NCI-H345 treated with DMSO at 0.1 percent for 48 hours (cell line): Measurements from ENCODE around the gene TRIM14.
"Not testable (repeated sequence)": the region's sequence is repeated elsewhere in the genome, so short reads cannot be mapped to it uniquely, and the experiment has no call there.

Source experiments
- DNase-seq: peaks from one replicate; lab custom pipeline; 2025; ENCODE audit not compliant: unreplicated experiment; lab: John Stamatoyannopoulos, UW

The TRIM14 gene

DNA sequence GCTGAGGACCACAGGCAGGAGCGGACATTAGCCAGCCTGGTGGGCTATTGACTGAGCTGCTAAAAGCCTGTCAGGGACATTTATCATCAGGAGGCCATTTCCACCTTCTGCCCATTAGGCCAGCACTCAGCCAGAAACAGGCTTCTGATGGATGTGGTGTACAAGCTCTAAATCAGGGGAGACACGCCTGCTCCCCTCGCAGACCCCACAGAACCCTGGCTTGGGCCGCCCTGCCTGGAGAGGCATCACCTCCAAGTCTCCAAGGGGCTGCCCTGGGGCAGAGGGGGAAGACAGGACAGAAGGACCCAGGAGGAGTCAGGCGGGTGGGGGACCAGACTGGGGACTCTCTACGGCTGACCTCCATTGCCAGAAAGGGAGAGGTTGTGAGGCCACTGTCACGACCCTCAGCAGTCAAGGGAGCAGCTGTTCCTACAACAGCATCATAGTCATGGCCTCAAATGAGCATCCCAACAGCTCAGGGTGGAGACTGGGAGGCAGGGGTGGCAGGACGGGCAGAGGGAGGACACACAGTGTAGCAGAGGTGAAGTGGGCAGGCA, 24.0 kb upstream of the TRIM14 start:
- no peak for DNase-seq

DNA sequence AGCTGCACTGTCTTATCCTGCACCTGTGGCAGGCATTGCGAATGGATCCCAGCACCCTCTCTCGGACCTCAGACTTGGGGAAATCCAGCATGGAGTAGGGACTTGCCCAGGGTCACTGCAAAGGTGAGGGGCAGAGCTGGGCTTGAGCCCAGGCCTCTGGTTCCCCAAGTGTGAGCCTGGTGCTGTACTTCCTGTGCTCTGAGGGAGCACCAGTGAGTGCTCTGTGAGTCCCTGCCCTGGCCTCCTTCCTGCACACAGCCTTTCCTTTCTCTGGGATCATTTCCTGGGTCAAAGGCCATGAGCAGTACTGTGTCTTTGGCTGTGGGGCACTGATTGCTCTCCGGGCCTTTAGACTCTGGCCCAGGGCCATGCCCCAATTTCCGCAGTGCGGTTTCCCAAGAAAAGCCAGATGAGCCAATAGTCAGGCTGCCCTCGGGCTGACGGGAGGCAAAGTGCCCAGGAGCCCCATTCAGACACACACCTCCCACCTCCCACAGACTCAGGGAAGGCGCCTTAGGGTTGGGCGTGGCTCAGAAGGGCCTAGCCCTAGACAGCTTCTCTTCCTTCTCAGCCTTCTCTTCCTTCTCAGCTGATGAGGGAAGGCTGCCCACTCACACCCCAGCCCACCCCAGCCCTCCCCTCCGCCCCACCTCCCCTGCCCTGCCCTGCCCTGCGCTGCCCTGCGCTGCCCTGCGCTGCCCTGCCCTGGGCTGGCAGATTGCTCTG, 23.3 kb upstream of the TRIM14 start:
- no peak for DNase-seq

DNA sequence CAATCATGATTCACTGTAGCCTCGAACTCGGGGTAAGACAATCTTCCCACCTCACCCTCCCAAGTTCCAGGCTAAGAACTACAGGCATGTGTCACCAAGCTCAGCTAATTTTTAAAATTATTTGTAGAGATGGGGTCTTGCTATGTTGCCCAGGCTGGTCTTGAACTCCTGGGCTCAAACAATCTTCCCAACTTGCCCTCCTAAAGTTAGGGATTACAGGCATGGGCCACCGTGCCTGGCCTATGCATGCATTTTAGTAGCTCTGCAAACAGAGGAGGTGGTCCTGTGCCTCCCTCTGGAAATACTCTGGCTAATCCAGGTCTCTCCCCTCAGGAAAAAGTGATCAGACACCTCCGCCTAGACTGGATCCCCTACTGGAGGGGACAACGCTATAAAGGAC, 21.5 kb upstream of the TRIM14 start:
- DNase-seq, result no peak

DNA sequence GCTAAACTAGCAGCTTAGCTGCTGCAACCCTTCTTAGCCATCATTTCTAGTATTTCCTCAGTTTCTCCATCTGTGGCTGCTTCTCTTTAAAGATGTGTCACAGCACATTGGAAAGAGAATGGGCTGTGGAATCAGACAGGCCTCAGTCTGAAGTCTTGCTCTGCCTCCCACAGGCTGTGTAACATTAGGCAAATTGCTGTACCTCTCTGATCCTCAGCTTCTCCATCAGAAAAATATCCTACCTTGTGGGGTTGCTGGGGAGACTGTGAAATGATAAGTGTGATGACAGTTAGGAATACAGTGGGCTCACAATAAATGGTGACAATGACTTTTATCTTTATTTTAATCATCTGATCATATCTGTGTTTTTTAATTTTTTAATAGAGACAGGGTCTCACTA, 17.5 kb upstream of the TRIM14 start:
- no peak for DNase-seq

DNA sequence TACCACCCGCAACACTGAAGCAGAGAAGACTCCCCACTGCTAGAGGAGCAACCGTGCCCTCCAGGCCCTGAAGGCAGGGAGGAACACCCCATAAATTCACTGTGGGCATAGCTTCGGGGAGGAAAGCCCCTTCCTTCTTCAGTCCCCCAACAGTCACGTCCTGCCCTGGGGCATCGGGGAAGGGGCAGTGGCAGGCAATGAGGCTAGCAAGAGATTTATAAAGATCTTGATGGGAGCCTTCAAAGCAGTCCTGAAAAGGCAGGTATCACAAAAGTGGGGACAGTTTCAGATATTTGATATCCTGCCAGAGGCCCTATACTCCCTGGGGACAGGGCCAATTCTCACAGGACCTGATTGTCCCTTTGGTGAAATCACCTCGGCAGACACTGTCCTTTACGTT, 16.9 kb upstream of the TRIM14 start:
- DNase-seq, result no peak

DNA sequence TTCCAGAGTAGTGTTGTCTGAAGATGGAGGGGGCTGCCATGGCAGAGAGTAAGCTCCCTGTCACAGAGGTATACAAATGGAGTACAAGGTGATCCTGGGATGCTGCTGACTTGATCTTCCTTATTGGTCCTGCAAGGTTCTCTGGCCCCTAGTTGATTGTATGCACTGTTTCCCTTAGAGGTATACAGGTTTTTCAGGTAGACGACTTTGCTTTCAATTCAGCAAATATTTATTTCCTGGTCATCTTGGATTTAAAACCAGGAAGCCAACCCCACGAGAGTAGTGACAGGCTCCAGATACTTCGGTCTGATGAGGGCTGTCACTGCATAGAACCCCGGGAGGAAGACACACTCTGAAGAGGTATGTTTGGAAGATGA, 16.5 kb upstream of the TRIM14 start:
- DNase-seq, result no peak

DNA sequence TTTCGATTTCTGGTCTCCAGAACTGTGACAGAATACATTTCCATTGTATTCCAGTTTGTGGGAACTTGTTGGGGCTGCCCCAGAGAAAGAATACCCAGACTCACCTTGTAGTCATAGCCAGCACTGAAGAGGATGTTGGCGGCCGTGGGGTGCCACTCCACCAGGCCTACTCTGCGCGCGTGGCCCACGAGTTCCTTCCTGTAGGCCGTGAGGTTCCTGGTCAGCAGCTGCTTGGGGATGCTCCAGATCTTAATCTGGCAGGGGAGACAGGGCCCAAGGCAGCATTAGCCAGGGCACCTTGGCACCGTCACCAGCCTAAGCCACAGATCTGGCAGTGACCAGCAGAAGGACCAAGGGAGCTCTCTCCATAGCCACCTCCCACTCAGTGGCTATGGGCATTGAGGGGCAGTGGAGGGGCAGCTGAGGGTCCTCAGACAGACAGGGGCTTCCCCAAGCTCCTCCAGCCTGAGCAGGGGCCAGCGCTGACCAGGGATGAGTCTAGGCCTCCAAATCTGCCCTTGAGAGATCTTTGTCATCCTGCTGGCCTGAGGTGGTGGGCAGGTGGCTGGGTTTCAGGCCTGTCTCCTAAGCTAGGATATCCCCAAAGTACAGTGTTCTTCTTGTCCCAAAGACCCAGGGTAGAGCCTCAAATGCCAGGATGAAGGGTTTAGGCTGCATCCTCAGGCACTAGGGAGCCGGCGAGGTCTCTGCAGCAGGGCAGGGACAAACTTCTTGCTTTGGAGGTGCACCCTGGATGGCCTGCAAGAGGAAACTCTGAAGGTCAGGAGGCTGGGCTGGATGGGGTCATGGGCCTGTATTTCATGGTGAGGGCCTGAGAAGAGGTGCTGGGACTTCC, 15.9 kb upstream of the TRIM14 start:
- DNase-seq, result no peak

DNA sequence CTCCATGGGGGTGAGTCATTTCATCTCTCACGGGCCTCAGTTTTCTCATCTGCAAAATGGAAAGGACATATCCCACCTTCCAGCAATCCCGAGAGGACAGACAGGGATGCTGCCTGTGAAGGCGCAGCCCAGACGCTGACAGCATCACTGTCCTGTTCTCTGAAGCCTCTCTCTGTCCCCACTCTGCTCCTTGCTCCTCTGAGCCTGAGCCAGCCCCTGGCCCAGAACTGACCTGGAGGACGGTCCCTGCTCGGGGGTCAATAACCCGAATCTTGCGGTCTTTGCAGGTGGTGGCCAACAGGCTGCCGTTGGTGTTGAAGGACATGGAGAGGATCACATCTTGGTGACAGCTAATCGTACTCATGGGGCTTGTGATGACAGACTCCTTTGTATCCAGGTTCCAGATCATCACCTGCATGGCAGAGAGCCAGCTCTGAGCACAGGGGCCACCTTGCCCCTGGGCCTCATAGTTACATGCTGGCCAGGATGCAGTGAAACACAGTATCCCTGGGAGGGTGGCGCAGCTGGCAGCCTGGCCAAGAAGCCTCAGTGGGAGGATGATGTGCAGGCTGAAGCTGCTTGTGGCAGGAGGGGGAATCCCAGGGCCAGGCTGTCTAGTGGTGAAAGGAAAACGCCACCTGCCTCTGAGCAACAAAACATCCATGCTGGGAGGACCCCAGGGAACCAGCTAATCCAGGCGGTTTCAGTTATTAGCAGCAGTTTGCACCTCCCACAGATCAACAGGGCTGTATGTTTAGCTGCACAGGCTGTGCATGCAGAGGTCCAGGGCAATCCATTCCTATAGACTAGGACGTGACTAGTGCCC, 14.0 kb upstream of the TRIM14 start:
- DNase-seq, result peak; percentile 100

DNA sequence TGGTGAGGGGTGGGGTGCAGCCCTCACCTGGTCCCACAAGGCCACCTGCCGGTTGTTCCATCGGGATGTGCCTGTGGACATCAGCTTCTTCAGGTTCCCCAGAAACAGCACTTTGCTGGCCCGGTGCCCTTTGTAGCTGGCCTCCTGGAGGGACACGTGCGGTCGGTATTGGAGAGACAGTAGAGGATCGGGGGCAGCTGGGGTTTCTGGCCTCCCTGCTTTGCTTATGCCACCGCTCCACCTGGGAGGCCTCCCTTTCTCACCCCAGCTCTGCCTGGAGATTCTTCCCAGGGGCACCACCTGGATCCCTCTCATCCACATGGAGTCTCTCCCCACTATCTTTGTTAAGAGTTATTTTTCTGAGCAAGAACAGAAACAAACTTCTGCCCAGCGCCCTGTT, 13.1 kb upstream of the TRIM14 start:
- no peak for DNase-seq

DNA sequence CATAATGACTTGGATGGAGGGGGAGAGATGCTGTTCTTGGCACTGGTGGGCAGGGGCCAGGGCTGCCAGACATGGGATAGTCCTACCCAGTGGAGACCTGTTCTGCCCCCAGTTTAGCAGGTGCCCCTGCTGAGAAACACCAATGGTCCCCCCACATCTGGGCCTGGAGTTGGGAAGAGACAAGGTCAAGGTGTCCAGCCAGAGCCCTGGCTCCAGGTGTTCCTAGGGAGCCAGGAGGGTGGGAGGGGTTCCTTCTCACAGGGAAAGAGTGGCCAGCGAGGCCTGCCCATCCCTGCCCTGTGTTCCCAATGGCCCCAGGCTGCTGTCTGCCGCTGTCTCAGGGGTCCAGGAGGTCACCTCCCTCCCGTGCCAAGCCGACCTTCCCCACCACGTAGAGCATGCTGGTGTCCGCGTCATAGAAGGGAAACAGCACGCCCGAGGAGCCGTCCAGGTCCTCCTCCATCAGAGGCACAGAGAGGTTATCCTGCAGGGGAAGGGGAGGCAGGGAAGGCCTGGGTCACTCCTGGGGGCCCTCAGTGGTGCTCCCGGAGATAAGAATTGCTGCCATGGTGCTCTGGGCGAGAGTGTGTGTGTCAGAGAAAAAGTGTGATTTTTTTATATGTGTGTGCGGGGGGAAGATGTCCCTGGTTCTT, 11.7 kb upstream of the TRIM14 start:
- no peak for DNase-seq

DNA sequence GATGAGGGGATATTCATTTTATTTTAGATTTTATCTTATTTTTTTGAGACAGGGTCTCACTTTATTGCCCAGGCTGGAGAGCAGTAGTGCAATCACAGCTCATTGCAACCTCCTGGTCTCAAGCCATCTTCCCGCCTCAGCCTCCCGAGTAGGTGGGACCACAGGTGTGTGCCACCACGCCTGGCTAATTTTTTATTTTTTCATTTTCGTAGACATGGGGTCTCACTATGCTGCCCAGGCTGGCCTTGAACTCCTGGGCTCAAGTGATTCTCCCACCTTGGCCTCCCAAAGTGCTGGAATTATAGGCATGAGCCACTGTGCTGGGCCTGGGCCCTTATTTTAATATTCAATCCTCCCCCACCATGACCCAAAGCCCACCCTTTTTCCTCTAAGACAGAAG, 11.0 kb upstream of the TRIM14 start:
- DNase-seq, result not testable (repeated sequence)

DNA sequence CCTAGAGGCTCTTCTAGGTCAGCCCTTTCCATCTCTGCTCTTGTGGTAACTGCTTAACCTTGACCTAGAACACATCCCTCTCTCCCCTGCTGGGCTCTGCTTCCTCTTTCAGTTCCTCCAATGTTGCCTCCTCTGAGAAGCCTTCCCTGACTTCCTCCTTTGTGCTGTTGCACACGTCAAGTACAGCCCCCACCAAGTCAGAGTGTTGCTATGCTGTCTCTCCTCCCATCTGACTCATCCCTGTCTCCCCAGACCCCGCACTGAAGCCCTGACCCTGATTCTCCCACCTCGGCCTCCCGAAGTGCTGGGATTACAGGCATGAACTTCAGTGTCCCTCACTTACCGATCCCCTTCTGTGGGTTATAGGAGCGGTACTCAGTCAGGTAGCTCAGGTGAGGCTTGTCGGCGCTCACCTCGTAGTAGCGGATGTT, 10.4 kb upstream of the TRIM14 start:
- no peak for DNase-seq

DNA sequence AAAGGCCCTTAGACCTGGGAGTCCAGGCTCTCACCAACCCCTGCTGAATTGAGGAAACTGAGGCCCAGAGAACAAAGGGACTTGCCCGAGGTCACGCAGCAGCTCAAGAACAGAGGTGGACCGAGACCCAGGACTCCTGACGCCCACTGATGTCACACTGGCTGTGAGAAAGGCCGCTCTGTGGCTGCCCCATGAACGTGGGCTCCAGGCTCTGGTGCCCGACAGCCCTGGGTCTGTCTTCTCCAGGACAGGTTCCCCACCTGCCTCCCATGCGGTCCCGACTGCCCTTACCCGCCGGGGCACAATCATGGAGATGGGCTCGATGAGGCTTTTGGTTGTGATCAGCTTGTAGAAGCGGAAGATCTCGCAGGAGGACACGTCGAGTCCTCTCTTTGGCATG, 9.3 kb upstream of the TRIM14 start:
- no peak for DNase-seq

DNA sequence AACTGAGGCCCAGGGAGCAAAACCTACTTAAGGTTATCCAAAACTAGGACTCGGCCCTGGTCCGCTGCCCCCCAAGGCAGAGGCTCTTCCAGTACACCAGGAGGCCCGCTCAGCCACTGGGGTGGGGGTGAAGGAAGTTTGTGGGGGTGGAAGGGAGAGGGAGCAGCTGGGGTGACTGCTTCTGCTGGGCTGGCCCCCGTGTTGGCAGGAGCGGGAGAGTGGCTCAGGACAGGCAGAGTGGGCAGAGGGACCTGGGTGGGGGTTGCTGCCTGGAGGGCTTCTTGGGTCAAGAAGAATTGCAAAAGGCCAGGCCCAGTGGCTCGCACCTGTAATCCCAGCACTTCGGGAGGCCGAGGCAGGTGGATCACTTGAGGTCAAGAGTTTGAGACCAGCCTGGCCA, 8.2 kb upstream of the TRIM14 start:
- DNase-seq, result no peak

DNA sequence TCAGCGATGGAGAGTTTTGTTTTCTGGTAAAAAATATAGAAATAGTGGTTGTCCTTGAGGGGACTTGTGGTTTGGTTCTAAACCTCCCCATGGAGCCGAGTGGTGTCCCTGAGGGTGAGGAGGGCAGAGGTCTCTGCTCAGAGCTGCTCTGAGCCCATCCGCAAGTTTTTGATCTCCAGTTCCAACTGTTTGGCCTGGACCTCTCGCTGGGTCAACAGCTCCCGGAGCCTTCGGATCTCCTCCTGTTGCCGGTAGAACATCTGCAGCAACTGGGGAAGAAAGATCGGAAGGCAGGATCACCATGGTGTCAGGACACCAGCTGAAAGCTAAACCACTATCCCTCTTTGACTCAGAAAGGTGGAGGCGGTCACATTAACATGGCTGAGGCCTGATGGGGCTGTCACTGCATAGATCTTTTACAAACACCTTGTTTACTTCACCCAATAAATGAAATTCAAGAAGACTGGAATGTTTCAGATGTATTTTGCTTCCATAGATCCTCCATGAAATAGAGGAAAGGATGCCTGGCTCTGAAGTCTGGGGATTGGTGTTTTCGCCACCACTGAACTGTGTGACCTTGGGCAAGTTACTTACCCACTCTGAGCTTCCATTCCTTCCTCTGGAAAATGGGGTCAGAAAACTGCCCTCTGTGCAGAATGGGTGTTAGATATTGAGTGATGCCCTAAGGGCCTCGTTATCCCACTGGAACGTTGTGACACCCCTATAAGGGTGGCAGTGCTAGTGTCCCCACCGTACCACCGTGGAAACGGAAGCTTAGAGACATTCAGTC, 5.8 kb upstream of the TRIM14 start:
- DNase-seq, result no peak

DNA sequence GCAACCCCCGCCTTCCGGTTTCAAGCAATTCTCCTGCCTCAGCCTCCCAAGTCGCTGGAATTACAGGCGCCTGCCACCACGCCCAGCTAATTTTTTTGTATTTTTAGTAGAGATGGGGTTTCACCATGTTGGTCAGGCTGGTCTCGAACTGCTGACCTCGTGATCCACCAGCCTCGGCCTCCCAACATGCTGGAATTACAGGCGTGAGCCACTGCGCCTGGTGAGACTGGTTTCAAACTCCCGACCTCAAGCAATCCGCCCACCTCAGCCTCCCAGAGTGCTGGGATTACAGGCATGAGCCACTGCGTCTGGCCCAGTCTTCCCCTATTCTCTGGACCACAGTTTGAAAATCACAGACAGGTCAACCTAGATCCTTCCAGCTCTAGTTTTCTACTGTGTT, 5.1 kb upstream of the TRIM14 start:
- not testable (repeated sequence) for DNase-seq

DNA sequence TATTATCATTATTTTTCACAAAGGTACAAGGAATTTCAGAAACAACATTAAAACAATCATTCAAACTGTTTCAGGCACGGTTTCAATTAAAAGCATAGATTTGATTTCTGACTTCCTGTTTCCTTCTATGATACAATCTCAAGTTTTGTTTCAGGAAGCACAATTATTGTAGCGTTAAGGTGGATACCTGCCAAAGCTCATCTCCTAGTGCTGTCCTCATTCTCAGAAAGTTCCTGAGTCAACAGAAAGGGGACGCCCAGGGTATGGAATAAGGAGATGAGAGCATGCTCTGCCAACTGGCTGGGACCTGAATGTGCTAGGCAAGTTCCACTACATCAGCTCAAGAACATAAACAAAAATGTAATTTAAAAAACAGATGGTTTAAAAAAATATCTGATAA, 2.0 kb upstream of the TRIM14 start:
- no peak for DNase-seq

DNA sequence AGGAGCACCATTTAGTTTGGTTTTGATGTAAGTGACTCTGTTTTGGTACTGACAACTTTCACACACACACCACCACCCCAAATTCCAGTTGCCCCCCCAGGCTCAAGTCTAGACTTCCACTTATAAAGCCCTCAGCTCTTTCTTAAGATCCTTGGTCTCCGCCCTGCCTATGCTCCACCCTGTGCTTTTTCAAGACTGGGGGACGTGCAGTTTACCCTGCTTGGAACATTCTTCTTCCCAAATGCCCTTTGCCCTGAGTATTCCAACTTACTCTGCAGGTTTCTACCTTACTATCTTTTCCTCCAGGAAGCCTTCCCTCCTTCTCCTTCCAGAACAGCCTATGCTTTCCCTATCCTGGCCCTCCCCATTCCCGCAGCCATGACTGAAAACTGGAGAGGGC, 1.5 kb upstream of the TRIM14 start:
- no peak for DNase-seq

DNA sequence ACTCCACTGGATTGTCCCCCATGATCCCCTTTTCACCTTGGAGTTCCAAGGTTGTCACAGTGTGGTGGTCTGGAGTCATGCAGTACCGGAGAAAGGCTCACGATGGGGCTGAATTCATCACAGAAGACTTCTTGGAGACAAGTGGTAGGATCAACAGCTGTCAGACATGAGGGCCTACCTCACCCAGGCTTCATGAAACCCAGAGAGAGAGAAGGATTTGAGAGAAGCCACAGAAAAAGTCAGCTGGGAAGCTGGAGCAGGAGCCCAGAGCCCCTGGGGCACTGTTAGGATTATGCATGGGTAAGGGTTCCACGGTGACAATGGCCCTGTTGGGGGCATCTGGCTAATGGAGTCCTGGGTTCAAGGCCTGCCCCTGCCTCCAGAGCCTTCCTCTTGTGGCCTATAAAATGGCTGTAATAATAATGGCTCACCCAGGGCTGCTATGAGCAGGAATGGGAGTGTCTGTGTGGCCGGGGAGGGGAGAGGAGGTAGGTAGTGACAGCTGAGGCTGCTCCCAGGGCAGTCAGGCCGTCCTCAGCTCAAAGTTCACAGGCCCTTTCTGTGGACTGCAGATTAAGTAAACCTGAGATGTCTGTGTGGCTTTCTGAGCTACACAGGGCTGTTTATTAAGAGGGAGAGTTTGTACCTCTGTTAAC, 910 bp downstream of the TRIM14 start:
- DNase-seq, result no peak

DNA sequence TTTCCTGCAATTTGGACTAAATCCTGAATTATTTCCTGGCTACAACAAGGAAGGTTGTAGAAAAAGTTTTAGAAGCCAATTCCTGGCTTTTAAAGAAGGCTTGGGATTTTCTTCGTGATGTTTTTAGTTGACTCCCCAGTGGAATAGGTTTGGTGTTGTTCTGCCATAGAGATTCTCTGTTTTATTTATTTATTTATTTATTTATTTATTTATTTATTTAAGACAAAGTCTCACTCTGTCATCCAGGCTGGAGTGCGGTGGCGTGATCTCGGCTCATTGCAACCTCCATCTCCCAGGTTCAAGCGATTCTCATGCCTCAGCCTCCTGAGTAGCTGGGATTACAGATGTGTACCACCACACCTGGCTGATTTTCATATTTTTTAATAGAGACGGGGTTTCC, 1.9 kb downstream of the TRIM14 start:
- DNase-seq, result not testable (repeated sequence)
